Peyer's patch (tissue), 4 donors: ENCODE data around the gene PCDHA11.

Experiments
- POLR2A ChIP-seq, 2 donors: fragments of 450-650 bp; IDR thresholded peaks; one replicate each; pipeline ENCODE4 v1.5.1; 2017; ENCODE audit warnings: antibody characterized with exemption in 2 of 2, mild to moderate bottlenecking in 2 of 2, moderate library complexity in 2 of 2
- TF ChIP-seq, protein P1 (sequence below), 6 experiments: fragments of 450-650 bp in 4 of 6; fragments of 200-600 bp in 2 of 6; sonication (generic) in 1 of 6; IDR thresholded peaks; one replicate each; pipeline ENCODE4 v1.5.1; 2017 to 2019; ENCODE audit warnings: antibody characterized with exemption in 6 of 6, mild to moderate bottlenecking in 3 of 6, moderate library complexity in 1 of 6

DNA sequence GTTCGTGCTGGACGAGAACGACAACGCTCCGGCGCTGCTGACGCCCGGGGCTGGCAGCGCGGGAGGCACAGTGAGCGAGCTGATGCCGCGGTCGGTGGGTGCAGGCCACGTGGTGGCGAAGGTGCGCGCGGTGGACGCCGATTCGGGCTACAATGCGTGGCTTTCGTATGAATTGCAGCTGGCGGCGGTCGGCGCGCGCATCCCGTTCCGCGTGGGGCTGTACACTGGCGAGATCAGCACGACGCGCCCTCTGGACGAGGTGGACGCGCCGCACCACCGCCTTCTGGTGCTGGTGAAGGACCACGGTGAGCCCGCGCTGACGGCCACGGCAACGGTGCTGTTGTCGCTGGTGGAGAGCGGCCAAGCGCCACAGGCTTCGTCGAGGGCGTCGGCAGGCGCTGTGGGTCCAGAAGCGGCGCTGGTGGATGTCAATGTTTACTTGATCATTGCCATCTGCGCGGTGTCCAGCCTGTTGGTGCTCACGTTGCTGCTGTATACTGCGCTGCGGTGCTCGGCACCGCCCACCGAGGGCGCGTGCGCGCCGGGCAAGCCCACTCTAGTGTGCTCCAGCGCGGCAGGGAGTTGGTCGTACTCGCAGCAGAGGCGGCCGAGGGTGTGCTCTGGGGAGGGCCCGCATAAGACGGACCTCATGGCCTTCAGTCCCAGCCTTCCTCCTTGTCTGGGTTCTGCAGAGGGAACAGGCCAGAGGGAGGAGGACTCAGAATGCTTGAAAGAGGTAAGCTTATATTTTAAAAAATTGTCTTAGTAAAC is 15.4 kb downstream of the PCDHA11 start:
- no peak for TF ChIP-seq POLR2A (IDR thresholded peaks at IDR 0.05)
- TF ChIP-seq, protein P1, sequence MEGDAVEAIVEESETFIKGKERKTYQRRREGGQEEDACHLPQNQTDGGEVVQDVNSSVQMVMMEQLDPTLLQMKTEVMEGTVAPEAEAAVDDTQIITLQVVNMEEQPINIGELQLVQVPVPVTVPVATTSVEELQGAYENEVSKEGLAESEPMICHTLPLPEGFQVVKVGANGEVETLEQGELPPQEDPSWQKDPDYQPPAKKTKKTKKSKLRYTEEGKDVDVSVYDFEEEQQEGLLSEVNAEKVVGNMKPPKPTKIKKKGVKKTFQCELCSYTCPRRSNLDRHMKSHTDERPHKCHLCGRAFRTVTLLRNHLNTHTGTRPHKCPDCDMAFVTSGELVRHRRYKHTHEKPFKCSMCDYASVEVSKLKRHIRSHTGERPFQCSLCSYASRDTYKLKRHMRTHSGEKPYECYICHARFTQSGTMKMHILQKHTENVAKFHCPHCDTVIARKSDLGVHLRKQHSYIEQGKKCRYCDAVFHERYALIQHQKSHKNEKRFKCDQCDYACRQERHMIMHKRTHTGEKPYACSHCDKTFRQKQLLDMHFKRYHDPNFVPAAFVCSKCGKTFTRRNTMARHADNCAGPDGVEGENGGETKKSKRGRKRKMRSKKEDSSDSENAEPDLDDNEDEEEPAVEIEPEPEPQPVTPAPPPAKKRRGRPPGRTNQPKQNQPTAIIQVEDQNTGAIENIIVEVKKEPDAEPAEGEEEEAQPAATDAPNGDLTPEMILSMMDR (IDR thresholded peaks at IDR 0.05) = no peak
